DMS153 (cell line): Measurements from ENCODE around the gene SDC1.
A peak's percentile ranks its signal among the peaks of the same experiment; 100 is the strongest.

Source experiments
- DNase-seq: peaks from one replicate; lab custom pipeline; 2025; lab: John Stamatoyannopoulos, UW

SDC1 gene

DNA sequence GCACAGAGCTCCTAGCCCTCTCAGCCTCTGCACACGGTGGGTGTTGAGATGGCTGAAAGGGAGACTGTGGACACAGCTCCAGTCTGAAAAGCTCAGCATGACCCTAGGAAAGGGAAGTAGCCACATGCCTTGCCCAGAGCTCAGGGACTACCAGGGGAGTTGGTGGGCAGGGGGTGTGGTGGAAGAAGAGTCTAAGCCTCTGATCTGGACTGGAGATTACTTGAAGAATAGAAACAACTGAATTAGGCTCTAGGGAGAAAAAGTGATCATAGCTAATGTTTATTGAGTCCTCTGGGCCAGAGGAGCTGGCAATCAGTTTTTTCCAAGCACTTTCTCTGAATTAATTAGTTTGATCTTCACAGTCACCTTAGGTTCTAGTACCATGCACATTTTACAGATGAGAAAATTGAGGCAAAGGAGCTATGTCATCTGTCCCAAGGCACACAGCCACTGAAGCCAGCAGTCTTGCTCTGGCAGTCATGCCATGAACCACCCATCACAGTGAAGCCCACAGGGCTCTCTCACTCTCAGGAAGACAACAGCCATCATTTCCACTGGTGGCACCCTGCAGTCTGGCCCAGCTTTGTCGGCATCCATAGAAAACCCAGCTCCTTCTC is 10.3 kb downstream of the SDC1 start:
- DNase-seq, result no peak

DNA sequence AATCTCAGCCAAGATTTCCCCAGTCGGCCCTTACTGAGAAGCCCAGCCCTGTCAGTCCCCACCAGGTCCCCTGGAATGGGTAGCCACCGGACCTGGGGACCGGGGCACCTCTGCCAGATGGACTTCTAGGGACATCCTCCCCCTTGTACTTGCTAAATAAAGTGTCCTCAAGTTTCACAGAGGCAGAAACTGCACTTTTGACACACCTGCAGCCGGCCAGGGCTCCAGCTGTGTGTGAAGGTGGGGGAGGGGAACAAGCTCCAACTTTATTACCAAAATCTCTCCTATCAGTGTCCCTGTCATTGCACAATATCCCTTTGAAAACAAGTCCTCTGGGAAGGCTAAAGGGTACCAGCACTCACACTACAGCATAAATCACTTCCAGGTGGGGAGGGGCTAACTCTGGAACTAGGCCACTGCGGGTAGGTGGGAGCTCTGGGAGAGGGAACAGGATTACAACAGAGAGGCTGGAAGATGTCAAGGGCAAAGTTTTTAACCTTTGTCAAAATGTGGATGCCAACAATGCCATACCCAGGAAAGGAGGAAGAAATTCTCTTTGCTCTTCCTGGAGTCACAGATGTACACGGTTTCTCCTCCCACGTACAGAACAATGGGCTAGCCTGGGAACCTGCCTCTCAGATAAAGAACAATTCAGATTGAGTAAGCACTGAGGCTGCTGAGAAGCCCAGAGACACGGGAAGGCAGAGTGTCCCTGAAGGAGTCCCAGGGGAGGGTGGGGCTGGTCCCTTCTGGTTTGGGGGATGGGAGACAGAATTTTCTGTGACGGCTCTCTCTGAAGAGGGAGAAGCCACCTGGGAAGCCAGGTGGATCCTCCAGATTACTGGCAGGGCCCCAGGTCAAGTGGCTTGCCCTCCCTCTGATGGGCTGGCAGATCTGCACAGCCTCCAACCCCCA is 11.0 kb downstream of the SDC1 start:
- peak; percentile 85 for DNase-seq

DNA sequence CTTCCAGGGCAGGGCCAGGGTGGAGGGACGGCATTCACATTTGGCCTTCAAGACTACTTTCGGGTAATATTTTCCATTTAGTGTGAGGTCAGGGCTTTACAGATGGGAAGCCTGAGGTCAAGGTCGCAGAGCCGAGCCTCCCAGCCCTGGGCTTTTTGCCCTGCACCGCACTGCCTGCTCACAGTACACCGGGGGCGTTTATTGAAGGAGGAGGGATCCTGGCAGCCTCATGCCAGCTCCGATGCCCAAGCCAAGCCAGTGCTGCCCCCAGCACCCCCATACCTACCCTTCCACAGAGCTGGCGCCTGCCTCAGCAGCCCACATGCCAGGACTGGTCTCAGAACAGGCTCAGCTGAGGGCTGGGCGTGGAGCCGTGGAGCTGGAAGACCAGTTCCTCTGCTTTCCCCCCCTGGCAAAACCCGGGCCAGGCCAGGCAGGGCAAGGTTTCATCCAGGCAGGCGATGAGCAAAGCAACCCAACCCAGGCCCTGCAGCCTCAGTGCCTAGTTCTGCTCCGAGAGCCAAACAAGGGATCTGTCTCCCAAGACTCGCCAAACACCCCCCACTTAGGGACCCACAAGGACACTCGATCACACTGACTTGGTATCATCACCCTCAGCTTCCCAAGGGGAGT is 11.9 kb downstream of the SDC1 start:
- no peak for DNase-seq

DNA sequence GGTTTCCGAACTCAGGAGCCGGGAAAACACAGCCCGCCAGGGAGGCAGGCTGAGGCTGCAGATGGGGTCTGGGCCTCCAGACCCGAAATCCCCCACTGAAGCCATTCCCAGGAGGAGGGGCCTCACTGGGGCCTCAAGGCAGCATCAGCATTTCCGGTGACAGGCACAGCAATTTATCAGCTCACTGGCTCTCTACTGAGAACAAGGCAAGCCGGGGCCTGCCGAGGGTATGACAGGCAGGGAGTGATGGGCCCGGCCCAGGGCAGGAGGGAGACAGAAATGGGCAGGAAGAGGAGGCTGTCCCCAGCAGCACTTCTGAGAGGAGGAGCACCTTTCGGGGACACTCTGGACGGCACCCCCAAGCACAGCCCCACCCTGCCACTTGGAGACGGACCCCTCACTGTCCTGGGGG is 12.5 kb downstream of the SDC1 start:
- no peak for DNase-seq

DNA sequence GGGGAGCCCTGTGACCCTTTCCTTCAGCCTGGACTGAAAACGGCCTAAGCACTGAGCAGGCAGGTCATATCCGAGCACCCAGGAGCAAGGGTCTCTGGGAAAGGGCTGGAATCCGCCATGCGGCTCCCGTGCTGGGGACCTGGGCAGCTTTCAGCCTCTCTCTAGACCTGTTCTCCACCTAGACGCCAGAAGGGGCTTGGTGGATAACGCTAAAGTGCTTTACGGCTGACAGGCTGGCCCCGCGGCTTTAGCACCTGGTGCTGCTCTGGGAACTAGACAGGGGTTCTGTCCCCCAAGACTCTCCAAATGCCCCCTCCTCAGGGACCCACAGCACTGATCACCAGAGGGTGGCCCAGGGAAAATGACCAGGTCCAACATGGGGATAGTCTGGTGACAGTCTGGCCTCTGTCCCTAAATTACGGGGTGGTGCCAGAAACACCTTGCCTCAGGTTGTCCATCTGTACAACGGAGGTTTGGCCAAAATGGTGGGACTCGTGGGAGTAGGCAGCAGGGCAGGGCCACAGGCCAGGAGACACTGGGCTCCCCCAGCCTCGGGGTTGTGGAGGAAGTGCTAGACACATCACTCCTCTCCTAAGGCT is 13.0 kb downstream of the SDC1 start:
- DNase-seq, result no peak

DNA sequence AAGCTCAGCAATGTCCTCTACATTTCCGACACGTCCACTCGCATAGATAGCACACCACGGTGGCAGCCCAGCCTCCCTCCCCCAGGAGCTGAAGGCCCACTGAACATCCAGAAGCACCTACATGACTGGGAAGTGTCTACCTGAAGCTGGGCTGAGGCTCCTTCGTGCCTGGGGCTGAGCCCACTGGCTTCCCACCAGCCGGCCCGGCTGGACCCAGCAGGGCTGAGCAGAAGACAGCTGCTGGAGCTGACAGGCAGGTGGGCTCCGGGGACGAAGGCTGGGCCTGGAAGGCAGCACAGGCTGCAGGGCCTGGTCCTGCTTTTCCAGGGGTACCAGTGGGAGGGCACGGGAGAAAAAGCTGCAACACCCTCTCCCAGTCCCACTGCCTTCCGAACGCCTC is 13.5 kb downstream of the SDC1 start:
- no peak for DNase-seq

DNA sequence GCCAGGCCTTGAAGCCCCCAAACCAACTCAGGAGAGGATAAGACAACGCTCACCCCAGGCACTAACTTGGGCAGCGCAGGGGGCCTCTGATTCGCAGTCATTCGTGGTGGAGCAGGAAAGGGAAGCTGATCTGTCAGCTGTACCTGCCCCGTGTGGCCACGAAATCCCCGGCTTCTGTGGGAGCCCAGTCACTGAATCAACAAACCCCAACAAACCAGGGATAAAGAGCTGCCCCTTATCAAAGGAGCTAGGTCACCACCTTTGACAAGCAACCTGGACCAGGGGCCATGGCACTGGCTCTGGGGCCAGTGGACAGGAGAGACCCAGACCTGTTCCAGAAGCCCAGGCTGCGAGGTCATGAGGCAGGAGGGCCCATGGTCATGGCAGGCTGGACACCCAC is 14.5 kb downstream of the SDC1 start:
- DNase-seq, result no peak

DNA sequence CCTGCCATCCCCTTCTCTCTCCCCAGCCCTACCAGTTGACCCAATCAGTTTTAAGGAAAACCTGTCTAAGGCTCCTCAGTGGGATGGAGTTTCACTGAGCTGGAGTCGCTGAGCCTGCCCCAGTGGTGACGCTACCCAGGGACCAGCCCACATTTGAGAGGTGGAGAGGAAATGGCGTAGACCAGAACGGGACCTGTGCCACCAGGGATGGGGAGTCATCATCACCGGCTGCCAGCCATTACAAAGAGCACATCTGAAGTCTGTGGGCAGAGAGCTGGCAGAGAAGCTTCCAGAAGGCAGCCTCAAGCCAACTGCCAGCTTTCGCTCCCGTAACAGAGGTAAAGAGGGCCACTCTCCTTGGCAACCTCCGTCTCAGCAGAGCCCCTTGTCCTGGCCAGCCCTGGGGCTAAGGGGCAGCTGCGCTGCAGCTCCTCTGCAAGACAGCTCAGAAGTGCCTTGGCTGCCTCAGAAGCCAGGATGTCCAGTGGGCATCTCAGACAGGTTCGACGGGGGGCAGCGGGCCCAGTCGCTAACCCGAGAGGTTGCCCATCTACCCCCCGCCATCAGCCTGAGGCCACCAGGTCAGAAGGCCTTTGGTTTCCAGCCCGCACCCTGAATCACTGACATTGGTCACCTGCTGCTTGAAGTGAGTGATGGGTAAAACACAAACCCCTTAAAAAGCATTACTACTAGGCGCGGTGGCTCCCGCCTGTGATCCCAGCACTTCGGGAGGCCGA is 15.4 kb downstream of the SDC1 start:
- DNase-seq, result no peak

DNA sequence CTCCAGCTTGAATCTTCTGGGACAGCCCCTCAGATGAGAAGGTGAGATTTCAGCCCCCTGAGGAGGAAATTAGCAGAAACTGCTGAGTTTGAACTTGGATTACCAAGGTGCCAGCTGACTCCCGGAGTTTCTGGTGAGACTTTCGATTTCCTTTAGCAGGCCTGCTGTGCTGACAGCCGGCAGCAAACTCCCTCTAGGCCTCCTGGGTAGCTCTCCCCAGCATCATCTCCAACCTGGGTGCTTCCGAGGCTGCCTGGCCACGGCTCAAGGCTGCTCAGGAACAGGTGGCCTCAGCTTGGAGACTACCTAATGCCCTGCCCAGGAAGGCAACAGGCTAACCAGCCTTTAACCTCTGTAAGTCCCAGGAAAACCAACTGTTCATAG is 16.5 kb downstream of the SDC1 start:
- DNase-seq, result no peak

DNA sequence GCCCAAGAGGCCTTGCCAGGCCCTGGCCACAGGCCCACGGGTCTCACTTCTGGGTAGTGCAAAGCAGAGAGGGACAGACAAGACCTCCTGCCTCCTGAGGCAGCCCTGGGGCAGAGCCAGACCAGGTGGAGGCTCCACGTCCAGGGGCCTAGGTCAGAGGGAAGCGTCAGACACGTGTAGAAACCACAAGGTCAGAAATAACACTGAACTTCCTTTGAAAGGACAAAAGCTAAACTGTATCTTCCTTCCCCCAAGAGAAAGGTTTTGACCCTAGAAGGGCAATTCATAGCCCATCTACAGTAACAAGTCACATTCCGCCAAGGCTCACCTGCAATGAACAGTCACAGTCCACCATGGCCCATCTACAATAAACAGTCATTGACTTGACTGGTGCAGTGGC is 17.9 kb downstream of the SDC1 start:
- DNase-seq, result no peak

DNA sequence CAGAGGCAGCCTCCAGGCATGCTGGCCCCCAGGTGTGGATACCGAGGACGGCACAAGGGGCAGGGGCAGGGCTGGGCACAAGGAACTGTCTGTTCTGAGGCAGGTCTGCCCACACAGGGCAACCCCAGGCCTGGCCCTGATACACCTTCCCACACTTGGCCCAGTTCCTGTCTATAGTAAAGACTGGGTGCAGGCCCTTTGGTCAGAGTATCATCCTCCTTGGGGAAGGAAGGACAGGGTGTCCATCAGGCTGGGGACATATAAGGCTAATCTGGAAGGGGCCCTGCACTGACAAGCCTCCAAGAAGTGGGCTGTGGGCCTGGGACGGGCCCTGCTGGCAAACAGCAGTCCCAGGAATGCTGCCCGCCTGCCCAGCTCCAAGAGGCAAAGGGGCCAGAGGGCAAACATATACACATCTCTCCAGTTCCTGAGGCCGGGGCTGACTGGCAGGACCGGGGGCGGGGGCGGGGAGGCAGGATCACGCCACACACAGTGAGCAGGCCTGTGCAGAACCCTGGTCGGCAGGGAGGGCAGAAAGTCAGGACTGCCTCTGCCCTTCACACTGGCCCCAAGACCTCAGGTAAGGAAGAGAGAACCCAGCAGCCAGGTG is 18.9 kb downstream of the SDC1 start:
- DNase-seq, result no peak

DNA sequence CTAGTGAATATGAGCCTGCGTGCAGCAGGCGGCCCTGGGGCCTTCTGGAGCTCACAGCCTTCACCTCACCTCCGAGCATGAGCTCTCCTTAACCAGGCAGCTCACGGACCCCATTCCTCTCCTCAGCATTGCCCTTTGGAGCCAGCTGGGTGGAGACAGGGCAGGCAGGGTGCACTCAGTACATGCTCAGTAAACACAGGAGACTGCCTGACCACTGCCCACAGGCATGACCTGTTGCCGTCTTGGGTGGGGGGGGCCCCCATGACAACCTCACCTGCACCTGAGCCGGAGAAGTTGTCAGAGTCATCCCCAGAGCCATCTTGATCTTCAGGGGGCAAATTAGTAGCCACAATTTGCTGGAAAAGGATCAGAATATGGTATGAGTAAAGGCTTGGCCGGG is 19.9 kb downstream of the SDC1 start:
- DNase-seq, result no peak

DNA sequence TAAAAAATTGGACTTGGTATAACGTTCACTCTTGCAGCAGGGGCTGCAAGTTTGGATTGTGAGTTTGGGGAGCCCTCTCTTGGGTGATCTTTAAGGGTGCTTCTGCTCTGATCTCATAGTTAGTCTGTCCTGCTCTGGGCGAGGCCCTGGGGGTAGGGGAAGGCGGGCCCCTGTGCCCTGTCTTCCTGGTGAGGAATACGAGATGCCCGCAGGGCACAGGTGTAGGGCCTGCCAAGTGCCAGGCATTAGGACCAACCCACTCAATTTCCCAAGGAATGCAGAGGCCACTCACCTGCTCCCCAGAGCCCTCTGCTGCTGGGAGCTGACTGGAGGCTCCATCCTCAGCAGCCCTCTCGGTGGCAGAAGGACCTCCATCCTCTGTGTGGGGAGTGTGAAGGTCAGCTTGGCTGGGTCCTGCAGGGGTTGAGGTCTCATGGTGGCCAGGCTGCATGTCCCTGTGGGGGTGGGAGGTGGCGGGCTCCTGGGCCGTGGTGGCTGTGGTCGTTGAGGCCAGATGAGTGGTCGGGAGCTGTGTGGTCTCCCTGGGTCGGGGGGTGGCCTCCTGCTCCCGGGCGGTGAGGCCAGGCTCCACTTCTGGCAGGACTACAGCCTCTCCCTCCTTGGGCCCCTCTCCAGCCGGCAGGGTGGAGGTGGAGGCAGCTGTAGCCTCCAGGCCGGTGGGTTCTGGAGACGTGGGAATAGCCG is 21.3 kb downstream of the SDC1 start:
- no peak for DNase-seq

DNA sequence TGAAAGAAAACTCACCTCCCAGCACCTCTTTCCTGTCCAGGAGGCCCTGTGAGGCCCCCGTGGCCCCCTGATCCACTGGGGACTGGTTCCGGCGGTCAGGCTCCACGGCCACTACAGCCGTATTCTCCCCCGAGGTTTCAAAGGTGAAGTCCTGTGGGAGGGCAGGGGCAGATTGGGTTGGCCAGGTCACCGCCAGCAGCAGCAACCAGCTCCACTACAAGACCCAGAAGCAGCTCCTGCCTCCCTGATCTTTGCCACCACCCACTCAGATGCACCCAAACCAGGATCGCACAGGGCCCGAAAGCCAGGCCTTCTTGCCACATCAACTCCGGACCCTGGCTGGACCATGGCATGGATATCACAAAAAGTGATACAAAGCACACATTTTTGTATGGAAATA is 21.9 kb downstream of the SDC1 start:
- no peak for DNase-seq

DNA sequence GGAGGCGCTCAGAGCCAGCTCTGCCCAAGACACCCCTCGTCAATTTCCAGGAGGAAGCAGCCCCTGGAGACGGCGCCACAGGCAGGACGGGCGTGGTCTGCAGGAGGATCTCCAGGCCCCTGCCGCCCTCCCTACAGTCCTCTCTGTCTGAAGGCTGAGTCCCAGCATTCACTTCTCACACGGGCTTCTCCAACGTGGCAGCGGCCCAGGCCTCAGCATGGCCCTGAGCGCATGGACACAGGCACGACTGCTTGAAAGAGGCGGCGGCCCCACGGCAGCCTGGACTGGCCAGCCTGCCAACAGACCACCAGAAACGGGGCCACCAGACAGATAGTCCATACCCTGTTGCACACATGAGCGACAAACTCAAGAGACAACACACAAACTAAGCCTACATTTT is 23.3 kb downstream of the SDC1 start:
- no peak for DNase-seq

DNA sequence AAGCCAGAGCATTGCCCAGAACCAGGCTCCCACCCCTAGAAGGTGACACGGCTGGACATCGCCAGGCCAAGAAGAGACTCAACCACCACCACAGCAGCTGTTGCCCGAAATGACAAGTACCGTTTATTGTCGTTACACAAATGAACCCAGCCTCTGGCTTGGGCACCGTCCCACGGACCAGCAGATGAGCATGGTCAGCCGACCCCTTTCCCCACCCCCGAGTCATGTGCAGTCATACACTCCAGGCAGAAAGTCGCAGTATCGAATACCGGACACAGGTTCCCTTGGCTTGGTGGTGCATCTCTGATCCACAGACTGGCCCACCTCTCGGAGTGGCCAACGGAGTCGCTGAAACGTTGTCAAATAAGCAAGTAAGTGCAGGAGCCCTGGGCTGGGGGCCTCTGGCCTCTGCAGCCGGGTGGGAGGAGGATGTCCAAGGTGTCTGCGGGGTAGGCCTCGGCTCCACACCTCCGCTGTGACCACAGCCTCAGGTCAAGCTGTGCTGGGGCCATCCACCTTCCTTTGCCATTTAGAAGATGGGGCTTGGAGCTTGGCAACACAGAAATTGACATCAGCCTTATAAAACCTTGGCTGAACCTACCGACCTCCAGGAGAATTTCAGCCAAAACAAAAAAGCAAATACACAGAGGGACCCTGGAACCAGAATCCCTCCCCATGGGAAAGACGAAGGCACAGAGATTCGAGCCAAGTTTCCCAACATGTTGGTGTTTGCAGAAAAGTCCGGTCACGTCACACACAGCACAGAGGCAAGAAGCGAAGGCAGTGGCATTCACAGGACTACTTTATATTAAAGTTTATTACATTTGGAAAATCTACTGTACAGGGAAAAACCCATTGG is 24.0 kb downstream of the SDC1 start:
- no peak for DNase-seq

DNA sequence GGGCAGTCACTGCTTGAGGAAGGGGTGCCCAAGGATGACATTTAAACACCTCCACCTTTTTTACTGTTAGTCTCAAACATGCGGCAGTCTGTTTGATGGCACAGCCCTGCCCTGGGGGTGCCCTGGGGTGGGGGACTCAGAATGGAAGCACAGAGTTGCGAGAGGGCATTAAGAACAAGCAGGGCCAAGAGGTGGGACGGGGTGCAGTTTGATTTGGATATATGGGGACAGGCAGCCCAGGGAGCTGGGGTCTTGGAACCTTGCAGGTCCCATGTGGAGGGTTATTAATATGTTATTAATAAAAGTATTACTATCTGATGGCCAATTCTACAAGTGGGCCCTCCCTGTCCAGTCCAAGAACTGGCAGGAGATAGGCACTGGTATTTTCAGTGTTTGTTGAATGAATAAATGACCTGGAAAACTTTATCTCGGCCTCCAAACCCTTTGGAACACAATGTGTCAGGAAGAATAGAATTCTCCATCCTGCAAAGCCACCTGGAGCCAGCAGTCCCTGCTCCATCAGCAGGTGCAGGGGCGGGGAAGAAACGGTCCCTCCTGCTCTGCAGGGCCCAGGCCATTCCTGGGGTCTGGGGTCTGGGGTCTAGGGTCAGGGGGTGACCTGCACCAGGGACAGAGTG is 25.2 kb downstream of the SDC1 start:
- DNase-seq, result no peak

DNA sequence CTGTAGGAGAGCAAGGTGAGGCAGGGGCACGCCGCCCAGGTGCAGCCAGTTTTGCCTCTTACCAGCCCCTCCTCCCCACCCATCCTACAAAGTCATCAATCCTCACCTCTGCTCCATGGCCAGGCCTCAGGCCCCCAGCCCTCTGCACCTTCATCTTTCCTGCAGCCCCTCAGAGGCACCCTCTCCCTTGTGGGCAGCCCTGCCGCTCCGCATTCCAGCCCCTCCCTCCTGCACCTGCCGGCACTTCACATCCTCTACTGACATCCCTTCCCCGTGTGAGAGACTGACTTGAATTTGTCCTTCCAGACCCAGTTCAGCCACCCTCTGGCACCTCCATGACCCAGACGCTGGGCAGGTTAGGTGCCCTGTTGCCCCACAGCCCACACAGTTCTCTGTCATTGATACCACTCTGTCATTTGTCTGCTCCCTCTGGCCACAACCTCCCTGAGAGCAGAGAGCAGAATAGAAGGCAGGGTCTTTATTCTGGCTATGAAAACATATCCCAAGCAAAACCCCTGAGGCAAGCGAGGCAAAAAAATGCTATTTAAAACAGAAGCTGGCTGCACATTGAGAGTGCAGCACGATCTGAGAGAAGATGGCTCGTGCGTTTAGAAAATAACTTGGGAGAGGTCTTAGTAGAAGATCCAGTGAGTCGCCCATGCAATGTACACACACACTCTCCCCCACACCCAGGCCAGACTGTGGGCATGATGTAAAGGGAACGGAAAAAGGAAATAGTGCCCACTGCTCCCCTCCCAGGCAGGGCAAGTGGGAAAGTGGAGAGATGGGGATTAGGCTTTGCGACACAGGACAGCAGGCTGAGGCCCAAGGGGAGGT is 25.9 kb downstream of the SDC1 start:
- DNase-seq, result no peak

DNA sequence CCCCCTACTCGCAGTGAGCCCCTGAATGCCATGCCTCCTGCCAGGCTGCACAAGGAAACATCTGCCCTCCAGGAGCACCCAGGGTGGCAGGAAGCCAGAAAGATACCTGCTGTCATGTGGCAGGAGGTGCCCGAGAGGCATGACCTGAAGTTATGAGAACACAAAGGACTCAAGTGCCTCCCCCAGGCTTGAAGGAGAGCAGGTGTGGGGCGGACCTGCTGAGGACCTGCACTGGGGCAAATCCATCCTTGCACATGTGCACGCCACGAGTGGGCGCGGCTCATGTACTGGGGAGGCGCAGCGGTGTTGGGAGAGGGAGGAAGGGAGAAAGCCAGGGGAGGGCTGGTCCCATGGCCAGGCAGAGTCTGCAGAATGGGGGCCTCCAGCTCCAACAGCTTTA is 26.9 kb downstream of the SDC1 start:
- DNase-seq, result peak; percentile 83
